Muscle layer of duodenum (tissue), 2 donors: ENCODE data around the gene KLK11.

ENCODE experiments used
- H3K27ac ChIP-seq: one replicate; pipeline ENCODE4 v1.7.0; 2013; ENCODE audit warnings: mild to moderate bottlenecking, low read length
- H3K27me3 ChIP-seq: one replicate; pipeline ENCODE4 v1.7.0; 2013; ENCODE audit warnings: low read depth, mild to moderate bottlenecking, control low read depth, low read length
- H3K36me3 ChIP-seq, 2 donors: one replicate each; pipeline ENCODE4 v1.7.0; 2013; ENCODE audit warnings: low read length in 2 of 2, control low read depth in 1 of 2, mild to moderate bottlenecking in 1 of 2; ENCODE audit not compliant: insufficient read depth in 2 of 2, control insufficient read depth in 1 of 2
- H3K4me1 ChIP-seq, 2 donors: one replicate each; pipeline ENCODE4 v1.7.0; 2013; ENCODE audit warnings: low read length in 2 of 2, mild to moderate bottlenecking in 2 of 2, control low read depth in 1 of 2, moderate library complexity in 1 of 2; ENCODE audit not compliant: insufficient read depth in 2 of 2, control insufficient read depth in 1 of 2
- H3K4me3 ChIP-seq, 2 donors: one replicate each; pipeline ENCODE4 v1.7.0; 2013; ENCODE audit warnings: low read length in 2 of 2, low read depth in 1 of 2, mild to moderate bottlenecking in 1 of 2
- H3K9me3 ChIP-seq, 2 donors: one replicate each; pipeline ENCODE4 v1.7.0; 2013; ENCODE audit warnings: low read length in 2 of 2, control low read depth in 1 of 2, mild to moderate bottlenecking in 1 of 2; ENCODE audit not compliant: control insufficient read depth in 1 of 2
- donor health status: healthy.

Gene KLK11

GRCh38 chr19:51055866-51056265, 29.4 kb upstream of the KLK11 start:
- H3K27me3 ChIP-seq: no peaks in the 10 kb centered on the region
- H3K36me3 ChIP-seq: no peaks in the 10 kb centered on the region
- no peak overlapping the region for H3K4me3 ChIP-seq
- no peaks in the 10 kb centered on the region for H3K9me3 ChIP-seq
- no peak overlapping the region for H3K27ac ChIP-seq
- no peaks in the 10 kb centered on the region for H3K4me1 ChIP-seq

DNA sequence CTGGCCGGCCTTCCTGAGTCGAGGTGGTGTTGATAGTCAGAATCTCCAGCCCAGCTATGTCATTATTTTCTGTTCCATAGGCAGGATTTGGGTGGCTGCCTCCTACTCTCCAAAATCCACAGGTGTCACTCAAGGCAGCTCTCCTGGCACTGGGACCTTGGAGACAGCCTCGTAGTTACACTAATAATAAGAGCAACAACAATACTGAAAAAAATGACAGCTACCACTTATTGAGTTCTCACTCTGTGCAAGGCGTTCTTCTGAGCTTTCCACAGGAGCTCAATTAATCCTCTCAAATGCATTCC, 20.6 kb upstream of the KLK11 start:
- peaks cover 0 to 4% of the 10 kb centered on the region in 2 donors for H3K4me1 ChIP-seq
- no peaks in the 10 kb centered on the region for H3K27me3 ChIP-seq
- H3K36me3 ChIP-seq: no peaks in the 10 kb centered on the region
- no peak overlapping the region for H3K4me3 ChIP-seq
- no peaks in the 10 kb centered on the region for H3K9me3 ChIP-seq
- no peak overlapping the region for H3K27ac ChIP-seq

- H3K36me3 ChIP-seq: no peaks in the 10 kb centered on the region
- H3K4me1 ChIP-seq: peaks cover 0 to 4% of the 10 kb centered on the region in 2 donors
- H3K27me3 ChIP-seq: no peaks in the 10 kb centered on the region
- H3K9me3 ChIP-seq: no peaks in the 10 kb centered on the region
- no peak overlapping the region for H3K4me3 ChIP-seq
- H3K27ac ChIP-seq: no peak overlapping the region
These were observed 17.9 kb upstream of the KLK11 start for GRCh38 chr19:51044327-51044726.

DNA sequence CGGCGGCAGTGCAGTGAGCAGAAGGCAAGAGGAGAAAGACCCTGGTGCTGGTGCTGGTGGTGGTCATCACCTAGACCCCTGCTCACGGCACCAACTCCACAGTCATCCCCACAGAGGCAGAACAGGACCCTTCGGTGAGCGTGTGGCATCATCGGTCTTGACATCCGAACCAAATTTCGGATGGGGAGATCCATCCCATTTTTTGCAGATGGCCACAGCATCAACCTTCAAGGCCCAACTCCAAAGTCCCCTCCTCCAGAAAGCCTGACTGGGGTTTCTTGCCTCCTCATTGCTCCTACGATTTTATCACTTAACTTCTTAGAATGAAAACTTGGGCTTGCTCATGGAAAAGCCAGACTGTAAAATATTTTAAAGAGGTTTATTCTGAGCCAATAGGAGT, 17.1 kb upstream of the KLK11 start:
- Histone ChIP-seq H3K27ac (no peak overlapping the region), H3K27me3 (no peaks in the 10 kb centered on the region), H3K9me3 (no peaks in the 10 kb centered on the region), H3K36me3 (no peaks in the 10 kb centered on the region), H3K4me3 (no peak overlapping the region), H3K4me1 (peaks cover 0 to 4% of the 10 kb centered on the region in 2 donors)

- Histone ChIP-seq H3K4me3 (no peak overlapping the region), H3K27me3 (no peaks in the 10 kb centered on the region)
These were observed 13.7 kb upstream of the KLK11 start for GRCh38 chr19:51040151-51040550.

DNA sequence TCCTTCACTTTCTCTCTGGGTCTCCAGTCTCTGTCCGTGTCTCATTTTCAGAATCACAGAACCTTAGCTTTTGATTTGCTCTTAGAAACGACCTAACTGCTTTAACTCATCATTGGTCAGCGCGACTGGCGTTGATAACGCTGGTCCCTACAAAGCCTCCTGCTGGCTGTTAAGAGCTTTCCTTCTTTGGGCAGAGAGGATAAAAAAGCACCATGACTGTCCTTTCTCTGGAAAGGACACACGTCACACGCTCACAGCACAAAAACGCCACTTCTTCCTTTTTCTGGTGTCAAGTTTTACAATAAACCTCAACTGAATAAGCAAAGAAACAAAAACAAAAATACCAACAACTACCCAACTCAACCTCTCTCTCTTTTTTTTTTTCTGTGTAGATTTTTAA, 10.1 kb upstream of the KLK11 start:
- no peaks in the 10 kb centered on the region for H3K27me3 ChIP-seq
- H3K9me3 ChIP-seq: no peaks in the 10 kb centered on the region
- H3K4me3 ChIP-seq: no peak overlapping the region
- H3K4me1 ChIP-seq: no peaks in the 10 kb centered on the region
- no peaks in the 10 kb centered on the region for H3K36me3 ChIP-seq
- H3K27ac ChIP-seq: no peak overlapping the region

More at GRCh38 chr19:51040151-51040550, 13.7 kb upstream of the KLK11 start:
- Histone ChIP-seq H3K27ac (no peak overlapping the region), H3K9me3 (no peaks in the 10 kb centered on the region), H3K36me3 (no peaks in the 10 kb centered on the region), H3K4me1 (no peaks in the 10 kb centered on the region)

- no peak within 1 kb of the TSS for H3K27ac ChIP-seq
- no peaks in the 10 kb centered on the region for H3K27me3 ChIP-seq
- no peaks in the 10 kb centered on the region for H3K36me3 ChIP-seq
- H3K4me1 ChIP-seq: no peaks in the 10 kb centered on the region
- no peaks in the 10 kb centered on the region for H3K9me3 ChIP-seq
- no peak within 1 kb of the TSS for H3K4me3 ChIP-seq
These were observed 8.3 kb upstream of the KLK11 start, which contains the start of gene KLK12 for GRCh38 chr19:51034704-51035103. Gene KLK12, minus strand, starts transcription at chr19:51035002. Its CDS starts 381 bp downstream, at chr19:51034621.

GRCh38 chr19:51031880-51032225, 5.4 kb upstream of the KLK11 start:
- Histone ChIP-seq H3K9me3 (no peaks in the 10 kb centered on the region), H3K27me3 (no peaks in the 10 kb centered on the region), H3K27ac (no peak overlapping the region), H3K4me1 (no peaks in the 10 kb centered on the region), H3K36me3 (no peaks in the 10 kb centered on the region), H3K4me3 (no peak overlapping the region)

DNA sequence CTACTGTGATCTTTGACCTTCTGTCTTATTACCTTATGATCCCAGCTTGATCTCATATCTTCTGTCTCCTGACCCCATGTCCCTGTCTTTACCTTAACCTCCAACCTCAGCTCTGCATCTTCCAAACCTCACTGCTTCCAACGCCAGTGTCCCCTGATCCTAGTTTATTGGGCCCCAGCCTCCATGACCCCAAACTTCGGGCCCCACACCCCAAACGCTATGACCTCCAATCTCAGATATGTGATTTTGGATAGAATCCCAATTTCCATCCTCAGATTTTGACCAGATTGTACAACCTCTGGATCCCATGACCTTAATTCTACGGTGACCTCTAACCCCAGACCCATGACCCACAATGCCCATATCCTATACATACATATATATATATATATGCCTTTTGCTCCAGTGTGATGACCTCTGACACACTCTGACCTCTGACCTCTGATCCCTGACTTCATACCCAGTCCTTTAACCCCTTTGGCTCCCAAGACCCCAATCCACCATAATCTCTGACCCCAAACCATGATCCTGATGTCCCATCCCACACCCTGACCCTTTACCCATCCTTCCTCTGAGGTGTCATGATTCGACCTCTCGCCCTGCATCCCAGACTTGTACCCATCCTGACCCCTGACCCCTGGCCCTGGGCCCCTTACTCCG, 4.9 kb upstream of the KLK11 start:
- Histone ChIP-seq H3K27me3 (no peaks in the 10 kb centered on the region), H3K4me3 (no peak overlapping the region), H3K27ac (no peak overlapping the region), H3K4me1 (no peaks in the 10 kb centered on the region), H3K9me3 (no peaks in the 10 kb centered on the region), H3K36me3 (no peaks in the 10 kb centered on the region)

GRCh38 chr19:51030631-51031030, 4.2 kb upstream of the KLK11 start:
- Histone ChIP-seq H3K27me3 (no peaks in the 10 kb centered on the region), H3K36me3 (no peaks in the 10 kb centered on the region), H3K27ac (no peak overlapping the region), H3K9me3 (no peaks in the 10 kb centered on the region), H3K4me1 (no peaks in the 10 kb centered on the region), H3K4me3 (no peak overlapping the region)

DNA sequence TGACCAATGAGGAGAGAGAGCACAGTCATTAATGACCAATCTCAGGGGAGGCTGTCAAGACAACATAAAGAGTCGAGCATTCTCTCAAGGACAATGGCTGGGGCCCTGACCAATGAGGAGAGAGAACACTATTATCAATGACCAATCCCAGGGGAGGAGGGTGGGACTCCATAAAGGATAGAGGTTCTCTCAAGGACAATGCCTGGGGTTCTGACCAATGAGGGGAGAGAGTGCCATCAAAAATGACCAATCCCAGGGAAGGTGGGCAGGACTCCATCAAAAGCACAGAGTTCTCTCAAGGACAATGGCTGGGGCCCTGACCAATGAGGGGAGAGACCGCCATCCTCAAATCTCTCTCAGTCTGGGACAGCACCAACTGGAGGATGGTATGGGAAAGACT, 3.3 kb upstream of the KLK11 start:
- H3K9me3 ChIP-seq: no peaks in the 10 kb centered on the region
- no peaks in the 10 kb centered on the region for H3K27me3 ChIP-seq
- H3K27ac ChIP-seq: no peak overlapping the region
- H3K4me3 ChIP-seq: no peak overlapping the region
- H3K36me3 ChIP-seq: no peaks in the 10 kb centered on the region
- H3K4me1 ChIP-seq: no peaks in the 10 kb centered on the region

- Histone ChIP-seq H3K36me3 (no peaks in the 10 kb centered on the region), H3K4me3 (no peak overlapping the region), H3K27me3 (no peaks in the 10 kb centered on the region), H3K4me1 (no peaks in the 10 kb centered on the region), H3K9me3 (no peaks in the 10 kb centered on the region), H3K27ac (no peak overlapping the region)
These were observed 1.5 kb upstream of the KLK11 start for GRCh38 chr19:51027873-51028272.
